SKM-1 (cell line): Measurements from ENCODE around the gene FGF22.
A peak's percentile ranks its signal among the peaks of the same experiment; 100 is the strongest.

Source experiments
- DNase-seq: peaks from one replicate; lab custom pipeline; 2025; ENCODE audit not compliant: unreplicated experiment; lab: John Stamatoyannopoulos, UW

The FGF22 gene

DNA sequence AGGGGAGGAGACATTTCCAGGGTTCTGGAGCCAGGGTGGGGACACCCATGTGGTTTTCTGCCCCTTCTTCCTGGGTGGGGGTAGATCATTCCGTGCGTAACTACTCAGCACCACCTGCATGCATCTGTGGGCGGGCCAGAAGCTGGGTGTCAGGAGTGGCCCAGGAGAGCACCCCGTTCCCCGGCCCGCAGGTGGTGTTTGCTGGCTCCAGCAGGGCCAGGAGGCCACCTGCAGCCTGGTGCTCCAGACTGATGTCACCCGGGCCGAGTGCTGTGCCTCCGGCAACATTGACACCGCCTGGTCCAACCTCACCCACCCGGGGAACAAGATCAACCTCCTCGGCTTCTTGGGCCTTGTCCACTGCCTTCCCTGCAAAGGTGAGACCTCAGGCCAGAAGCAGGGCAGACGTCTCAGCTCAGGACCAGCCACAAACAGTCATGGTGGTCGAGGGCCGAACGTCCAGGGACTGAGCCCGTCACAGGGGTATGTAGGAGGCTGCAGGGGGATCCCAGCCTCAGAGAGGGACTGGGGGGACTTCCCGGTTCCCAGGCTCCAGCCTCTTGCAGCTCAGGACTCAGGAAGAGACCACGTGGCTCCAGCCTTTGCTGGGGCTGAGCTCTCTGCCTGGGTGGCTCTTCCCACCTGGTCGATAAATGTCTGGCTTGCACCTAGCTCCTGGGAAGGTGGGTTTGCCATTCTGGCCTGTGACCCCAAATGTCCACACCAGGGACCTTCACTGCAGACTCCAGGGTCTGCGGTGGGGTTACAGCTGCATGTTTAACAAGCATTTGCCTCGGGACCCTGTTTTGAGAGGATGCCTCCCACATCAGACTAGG lies 38.1 kb downstream of the FGF22 start:
- no peak for DNase-seq

DNA sequence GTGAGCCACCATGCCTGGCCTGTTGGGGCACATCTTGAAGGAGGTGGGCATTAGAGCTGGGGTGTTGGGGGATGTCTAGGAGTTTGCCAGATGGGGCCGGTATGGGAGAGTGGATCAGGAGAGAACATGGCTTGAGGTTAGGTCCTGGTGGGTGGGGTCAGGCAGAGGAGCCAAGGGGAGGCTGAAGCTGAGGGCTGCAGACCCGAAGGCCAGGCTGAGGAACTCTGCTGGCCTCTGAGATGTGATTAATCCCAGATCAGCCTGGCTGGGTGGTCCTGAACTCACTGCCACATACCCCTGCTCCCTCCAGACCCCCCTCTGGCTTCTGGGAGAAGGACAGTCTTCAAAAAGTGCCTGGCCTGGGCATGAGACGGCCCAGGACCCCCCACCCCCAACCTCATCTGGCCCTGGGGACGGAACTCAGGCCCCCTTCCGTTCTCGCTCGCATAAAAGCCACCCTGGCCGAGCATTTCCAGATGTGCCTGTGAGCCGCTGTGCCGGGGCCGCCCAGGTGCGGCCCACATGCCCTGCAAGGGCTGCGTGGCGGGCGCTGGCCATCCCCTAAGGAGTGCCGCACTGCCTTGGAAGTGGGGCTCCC lies 39.2 kb downstream of the FGF22 start:
- DNase-seq, result no peak

DNA sequence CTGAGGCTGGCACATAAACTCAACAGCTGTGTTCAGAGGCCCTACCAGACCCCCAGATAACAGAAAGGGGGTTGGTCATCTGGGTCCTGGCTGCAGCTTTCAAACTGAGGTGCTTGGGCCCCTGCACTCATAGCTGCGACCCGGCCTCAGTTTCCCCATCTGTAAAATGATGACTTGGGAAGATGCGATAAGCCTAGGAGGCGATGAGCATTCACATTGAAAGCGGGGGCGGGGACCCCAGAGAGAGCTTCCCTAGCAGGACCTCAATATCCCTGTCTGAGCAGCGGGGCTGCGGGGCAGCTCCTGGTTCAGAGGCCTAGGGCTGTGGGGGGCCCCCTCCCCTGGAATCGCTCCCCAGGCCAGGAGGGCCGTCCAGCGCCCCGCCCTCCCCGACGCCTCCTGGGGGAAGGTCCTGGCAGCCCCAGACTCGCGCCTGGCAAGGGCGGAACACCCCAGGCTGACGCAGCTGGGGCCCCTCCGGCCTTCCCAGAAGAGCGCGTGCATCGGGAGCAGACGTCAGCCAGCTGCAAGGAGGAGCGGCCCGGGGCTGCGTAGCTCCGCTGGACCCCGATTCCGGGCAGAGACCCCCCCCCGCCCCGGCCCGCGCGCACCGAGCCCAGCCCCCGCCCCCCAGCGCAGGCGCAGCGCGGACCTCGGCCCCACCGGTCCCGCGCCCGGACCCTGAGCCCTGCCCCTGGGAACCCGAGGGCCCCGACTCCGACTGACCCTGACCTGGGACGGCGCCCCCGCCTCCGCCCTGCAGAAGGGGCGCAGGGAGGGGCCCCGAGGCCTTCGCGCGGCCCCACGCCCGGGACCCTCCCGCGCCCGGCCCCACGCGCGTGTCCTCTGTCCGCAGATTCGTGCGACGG lies 40.0 kb downstream of the FGF22 start:
- DNase-seq, result no peak

DNA sequence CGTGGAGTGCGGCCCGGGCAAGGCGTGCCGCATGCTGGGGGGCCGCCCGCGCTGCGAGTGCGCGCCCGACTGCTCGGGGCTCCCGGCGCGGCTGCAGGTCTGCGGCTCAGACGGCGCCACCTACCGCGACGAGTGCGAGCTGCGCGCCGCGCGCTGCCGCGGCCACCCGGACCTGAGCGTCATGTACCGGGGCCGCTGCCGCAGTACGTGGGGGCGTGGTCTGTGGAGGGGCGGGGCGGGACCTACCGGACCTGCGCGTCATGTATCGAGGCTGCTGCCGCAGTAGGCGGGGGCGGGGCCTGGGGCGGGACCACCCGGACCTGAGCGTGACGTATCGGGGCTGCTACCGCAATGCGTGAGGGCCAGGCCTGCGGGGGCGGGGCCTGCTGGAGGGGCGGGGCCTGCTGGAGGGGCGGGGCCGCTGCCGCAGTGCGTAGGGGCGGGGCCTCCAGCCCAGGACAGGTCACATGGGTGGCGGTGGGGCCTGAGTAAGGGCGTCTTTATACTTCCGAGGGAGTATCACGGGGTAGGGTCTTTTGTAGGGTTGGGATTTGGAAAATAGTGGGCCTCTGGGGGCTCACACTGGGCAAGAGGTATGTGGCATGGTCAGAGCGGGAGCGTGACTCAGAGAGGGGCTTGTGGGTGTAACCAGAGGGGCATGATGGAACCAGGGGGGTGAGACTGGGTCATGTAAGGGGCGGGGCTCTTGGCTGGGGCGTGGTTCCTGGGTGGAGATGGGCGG lies 40.8 kb downstream of the FGF22 start:
- peak; percentile 97 for DNase-seq

DNA sequence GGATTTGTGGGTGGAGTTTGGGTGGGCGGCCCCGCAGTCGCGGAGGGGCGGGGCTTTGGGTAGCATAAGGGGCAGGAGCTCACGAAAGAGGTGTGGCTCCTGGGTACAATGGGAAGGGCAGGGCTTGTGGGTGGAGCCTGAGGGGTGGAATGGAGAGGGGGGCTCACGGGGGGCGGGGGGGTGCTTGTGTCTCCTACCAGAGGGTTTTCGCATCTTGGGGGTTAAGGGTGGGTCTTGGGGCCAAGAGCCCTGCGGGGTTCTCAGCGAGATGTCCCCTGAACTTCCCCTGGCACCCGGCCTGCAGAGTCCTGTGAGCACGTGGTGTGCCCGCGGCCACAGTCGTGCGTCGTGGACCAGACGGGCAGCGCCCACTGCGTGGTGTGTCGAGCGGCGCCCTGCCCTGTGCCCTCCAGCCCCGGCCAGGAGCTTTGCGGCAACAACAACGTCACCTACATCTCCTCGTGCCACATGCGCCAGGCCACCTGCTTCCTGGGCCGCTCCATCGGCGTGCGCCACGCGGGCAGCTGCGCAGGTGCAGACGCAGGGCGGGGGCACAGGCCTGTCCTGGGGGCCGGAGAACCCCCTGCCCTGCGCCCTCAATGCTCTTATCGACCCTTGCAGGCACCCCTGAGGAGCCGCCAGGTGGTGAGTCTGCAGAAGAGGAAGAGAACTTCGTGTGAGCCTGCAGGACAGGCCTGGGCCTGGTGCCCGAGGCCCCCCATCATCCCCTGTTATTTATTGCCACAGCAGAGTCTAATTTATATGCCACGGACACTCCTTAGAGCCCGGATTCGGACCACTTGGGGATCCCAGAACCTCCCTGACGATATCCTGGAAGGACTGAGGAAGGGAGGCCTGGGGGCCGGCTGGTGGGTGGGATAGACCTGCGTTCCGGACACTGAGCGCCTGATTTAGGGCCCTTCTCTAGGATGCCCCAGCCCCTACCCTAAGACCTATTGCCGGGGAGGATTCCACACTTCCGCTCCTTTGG lies 41.6 kb downstream of the FGF22 start:
- DNase-seq, result no peak

DNA sequence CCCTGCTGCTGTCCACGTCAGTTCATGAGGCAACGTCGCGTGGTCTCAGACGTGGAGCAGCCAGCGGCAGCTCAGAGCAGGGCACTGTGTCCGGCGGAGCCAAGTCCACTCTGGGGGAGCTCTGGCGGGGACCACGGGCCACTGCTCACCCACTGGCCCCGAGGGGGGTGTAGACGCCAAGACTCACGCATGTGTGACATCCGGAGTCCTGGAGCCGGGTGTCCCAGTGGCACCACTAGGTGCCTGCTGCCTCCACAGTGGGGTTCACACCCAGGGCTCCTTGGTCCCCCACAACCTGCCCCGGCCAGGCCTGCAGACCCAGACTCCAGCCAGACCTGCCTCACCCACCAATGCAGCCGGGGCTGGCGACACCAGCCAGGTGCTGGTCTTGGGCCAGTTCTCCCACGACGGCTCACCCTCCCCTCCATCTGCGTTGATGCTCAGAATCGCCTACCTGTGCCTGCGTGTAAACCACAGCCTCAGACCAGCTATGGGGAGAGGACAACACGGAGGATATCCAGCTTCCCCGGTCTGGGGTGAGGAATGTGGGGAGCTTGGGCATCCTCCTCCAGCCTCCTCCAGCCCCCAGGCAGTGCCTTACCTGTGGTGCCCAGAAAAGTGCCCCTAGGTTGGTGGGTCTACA lies 43.1 kb downstream of the FGF22 start:
- no peak for DNase-seq

DNA sequence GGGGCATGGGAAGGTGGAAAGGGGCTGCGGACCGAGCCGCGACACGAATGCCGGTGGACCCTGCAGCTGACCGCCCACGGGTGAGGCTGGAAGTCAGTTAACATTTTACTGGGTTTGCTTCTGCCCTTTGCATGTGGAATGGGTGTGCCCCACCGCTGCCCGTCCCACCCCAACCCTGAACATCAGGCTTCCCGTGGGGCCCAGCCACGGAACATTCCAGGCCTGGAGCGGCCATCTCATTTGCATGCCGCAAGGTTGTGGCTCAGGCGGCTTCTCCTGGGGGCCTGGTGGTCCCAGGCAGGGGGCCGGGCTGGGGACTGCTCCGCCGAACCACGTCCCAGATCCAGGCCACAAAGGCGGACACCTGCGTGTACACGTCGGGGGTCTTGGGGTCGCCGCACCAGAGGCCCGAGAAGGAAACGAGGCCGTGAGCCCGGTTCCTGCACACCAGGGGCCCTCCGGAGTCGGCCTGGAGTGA lies 45.8 kb downstream of the FGF22 start:
- no peak for DNase-seq

DNA sequence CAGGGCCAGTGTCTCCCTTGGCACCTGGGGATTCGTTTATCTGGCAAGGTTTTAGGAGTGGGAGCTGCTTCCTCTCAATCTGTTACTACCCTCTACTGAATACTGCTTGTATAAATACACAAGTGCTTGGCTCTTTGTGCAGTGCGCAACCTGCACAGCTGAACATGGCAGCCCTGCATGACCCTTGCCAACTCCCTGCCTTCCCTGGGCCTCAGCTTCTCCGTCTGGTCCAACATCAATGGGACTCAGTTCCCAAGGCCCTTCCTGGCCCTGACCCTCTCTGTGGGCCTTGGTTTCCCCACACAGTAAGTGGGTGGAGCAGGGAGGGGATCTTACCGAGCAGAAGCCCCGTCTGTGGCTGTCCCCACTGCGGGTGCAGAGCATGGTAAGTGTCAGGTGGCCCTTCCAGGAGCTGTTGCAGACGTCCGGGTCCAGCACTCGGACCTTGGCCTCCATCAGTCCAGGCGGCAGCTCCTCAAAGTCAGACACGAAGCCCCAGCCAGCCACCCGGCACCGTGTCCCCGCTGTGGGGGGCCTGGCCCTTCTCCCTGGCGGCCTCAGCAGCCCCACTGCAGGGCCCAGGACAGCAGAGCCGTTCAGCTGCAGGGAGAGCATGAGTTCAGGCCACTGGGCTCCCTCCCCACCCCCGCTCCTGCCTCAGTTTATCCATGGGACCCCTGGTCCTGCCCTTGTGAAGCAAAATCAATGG lies 47.1 kb downstream of the FGF22 start:
- DNase-seq, result no peak

DNA sequence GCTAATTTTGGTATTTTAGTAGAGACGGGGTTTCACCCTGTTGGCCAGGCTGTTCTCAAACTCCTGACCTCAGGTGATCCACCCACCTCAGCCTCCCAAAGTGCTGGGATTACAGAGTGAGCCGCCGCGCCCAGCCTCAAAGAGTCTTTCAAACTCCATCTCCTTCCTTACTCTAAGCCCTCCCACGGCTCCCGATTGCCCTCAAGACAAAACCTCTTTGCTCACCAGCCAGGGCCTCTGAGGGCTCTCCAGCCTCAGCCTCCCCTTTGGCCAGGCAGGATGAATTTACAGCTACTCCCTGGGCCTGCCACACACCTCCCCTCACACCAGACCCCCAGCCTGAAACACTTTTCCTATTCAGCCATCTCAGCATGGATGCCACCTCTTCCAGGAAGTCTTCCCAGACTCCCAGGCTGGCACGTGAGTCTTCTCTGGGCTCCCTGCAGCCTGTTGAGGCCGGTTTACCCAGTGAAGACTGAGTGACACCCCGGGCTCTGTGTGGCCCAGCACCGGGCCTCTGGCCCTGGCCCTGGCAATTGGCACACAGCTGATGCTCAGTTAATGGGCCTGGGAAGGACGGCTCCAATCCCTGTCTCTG lies 48.0 kb downstream of the FGF22 start:
- no peak for DNase-seq

DNA sequence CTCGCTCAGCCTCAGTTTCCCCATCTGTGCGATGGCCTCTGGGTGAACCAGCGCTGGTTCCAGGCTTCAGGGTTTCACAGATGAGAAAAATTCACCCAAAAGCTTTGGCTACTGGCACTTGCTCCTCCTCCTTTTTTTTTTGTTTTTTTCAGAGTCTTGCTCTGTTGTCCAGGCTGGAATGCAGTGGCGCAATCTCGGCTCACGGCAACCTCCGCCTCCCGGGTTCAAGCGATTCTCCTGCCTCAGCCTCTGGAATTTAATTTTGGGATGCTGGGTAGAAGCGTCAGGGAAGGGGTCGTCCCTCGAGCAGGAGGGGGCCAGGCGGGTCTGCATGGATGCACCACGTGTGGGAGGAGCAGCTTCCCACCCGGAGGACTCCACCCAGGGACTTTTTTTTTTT lies 48.5 kb downstream of the FGF22 start:
- no peak for DNase-seq

DNA sequence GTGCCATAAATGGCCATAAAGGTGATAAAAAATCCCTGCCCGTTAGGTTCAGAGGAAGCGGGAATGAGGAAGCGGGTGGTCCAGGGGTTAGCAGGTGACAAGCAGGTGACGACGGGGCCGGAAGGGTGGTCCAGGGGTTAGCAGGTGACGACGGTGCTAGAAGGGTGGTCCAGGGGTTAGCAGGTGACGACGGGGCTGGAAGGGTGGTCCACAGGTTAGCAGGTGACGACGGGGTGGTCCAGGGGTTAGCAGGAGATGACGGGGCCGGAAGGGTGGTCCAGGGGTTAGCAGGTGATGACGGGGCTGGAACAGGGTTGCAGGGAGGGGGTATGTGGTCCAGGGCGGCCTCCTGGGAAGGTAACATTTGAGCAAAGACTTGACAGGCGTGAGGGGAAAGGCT lies 49.3 kb downstream of the FGF22 start:
- DNase-seq, result no peak

DNA sequence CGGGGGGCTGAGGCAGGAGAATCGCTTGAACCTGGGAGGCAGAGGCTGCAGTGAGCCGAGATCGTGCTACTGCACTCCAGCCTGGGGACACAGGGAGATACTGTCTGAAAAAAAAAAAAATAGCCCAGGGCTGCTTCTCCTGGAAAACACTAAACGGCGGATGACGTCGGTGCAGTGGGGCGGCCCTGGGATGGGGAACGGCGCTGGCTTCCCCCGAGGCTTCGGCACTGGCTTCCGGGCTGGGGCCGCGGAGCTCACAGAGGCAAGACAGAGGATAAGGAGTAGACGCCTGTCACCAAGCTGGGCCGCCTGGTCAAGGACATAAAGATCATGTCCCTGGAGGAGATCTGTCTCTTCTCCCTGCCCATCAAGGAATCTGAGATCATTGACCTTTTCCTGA lies 50.5 kb downstream of the FGF22 start:
- no peak for DNase-seq
